HCT116 (cell line): Measurements from ENCODE around the gene IL32. TPM values are rescaled to one million over a fixed set of nuclear protein-coding genes. Genes with fewer than 3 reads are reported as not detected.

Experiments used
- ATAC-seq: fragments of 200-7000 bp; cut with Tn5 transposase; 2 replicates; pipeline ENCODE4 v1.9.1; 2020; ENCODE audit warnings: mild to moderate bottlenecking, moderate library complexity
- BruUV-seq: library from RNA; stranded (reverse); fragments of 400-500 nt; replicated peaks from 2 replicates; lab custom pipeline; 2021; lab: Mats Ljungman, UMichigan
- CTCF ChIA-PET: fragments of 300-600 bp; sonication (Branson Sonifier 250); formaldehyde crosslinking; loops from one replicate; lab custom pipeline; 2021; ENCODE audit warnings: antibody characterized with exemption; lab: Charles Lee
- POLR2A ChIA-PET: fragments of 300-600, 350-600 bp; sonication (Branson Sonifier 250); formaldehyde crosslinking; loops from one replicate; lab custom pipeline; 2021; ENCODE audit warnings: antibody characterized with exemption; lab: Charles Lee
- RAD21 ChIA-PET, 2 experiments: fragments of 300-600 bp; sonication (Branson Sonifier 250); formaldehyde crosslinking; loops; one replicate each; lab custom pipeline; 2023; ENCODE audit warnings: low total read pairs in 2 of 2; ENCODE audit not compliant: uncharacterized antibody in 2 of 2, unreplicated experiment in 2 of 2, low non-redundant PET in 1 of 2; lab: Charles Lee
- DNase-seq: peaks from one replicate; pipeline ENCODE4 v3.0.0-alpha.2; 2010; ENCODE audit warnings: low read depth, low spot score
- H2AFZ ChIP-seq: fragments of 200-600 bp; shearing (Covaris generic), sonication (generic); 2 replicates; pipeline ENCODE4 v1.6.1; 2017; ENCODE audit warnings: low read depth, mixed run types, mixed read lengths, antibody characterized with exemption, low read length; ENCODE audit not compliant: poor library complexity, severe bottlenecking
- H3K27ac ChIP-seq: 2 replicates; pipeline ENCODE4 v1.5.1; 2012; ENCODE audit warnings: low read depth, low read length
- H3K27me3 ChIP-seq: fragments of 200-600 bp; sonication (generic); 2 replicates; pipeline ENCODE4 v1.6.1; 2016; ENCODE audit warnings: mixed run types, low read length, mixed read lengths; ENCODE audit not compliant: insufficient read depth
- H3K36me3 ChIP-seq, 2 experiments: fragments of 200-500 bp in 1 of 2; fragments of 200-600 bp in 1 of 2; sonication (Bioruptor generic) in 1 of 2; sonication (generic) in 1 of 2; 2 replicates each; pipeline versions ENCODE4 v1.5.1 to v1.6.1; 2014 to 2016; ENCODE audit warnings: low read length in 2 of 2, inconsistent platforms in 1 of 2, mixed read lengths in 1 of 2, mixed run types in 1 of 2; ENCODE audit not compliant: insufficient read depth in 2 of 2, control insufficient read depth in 1 of 2
- H3K4me1 ChIP-seq, 2 experiments: fragments of 200-600 bp in 1 of 2; sonication (generic) in 1 of 2; 2 replicates each; pipeline versions ENCODE4 v1.5.1 to v1.6.1; 2012 to 2017; ENCODE audit warnings: low read length in 2 of 2, inconsistent platforms in 1 of 2, mild to moderate bottlenecking in 1 of 2, mixed read lengths in 1 of 2, mixed run types in 1 of 2, moderate library complexity in 1 of 2; ENCODE audit not compliant: insufficient read depth in 2 of 2, control insufficient read depth in 1 of 2
- H3K4me2 ChIP-seq: fragments of 200-600 bp; sonication (generic); 2 replicates; pipeline ENCODE4 v1.6.1; 2017; ENCODE audit warnings: mixed run types, low read length, mixed read lengths
- H3K4me3 ChIP-seq, 2 experiments: fragments of 200-600 bp in 1 of 2; sonication (generic) in 1 of 2; replicated peaks in 1 of 2; 2 replicates each; pipeline ENCODE4 v1.5.1; 2011 to 2016; ENCODE audit warnings: low read length in 2 of 2, control low read depth in 1 of 2, low read depth in 1 of 2, mild to moderate bottlenecking in 1 of 2, mixed read lengths in 1 of 2, mixed run types in 1 of 2
- H3K79me2 ChIP-seq: fragments of 200-600 bp; sonication (generic); 2 replicates; pipeline ENCODE4 v1.6.1; 2017; ENCODE audit warnings: mild to moderate bottlenecking, mixed run types, low read length, moderate library complexity, mixed read lengths; ENCODE audit not compliant: insufficient read depth
- H3K9ac ChIP-seq: fragments of 200-600 bp; sonication (generic); 2 replicates; pipeline ENCODE4 v1.6.1; 2016; ENCODE audit warnings: low read length, mixed read lengths
- H3K9me2 ChIP-seq: fragments of 200-600 bp; sonication (generic), shearing (Covaris generic); 2 replicates; pipeline ENCODE4 v1.6.1; 2017; ENCODE audit warnings: mixed run types, mild to moderate bottlenecking, moderate library complexity; ENCODE audit not compliant: insufficient read depth
- H3K9me3 ChIP-seq, 2 experiments: fragments of 200-500 bp in 1 of 2; fragments of 200-600 bp in 1 of 2; sonication (Bioruptor generic) in 1 of 2; sonication (generic) in 1 of 2; 2 replicates each; pipeline ENCODE4 v1.6.1; 2014 to 2017; ENCODE audit warnings: low read length in 2 of 2, mixed read lengths in 2 of 2, inconsistent platforms in 1 of 2, low read depth in 1 of 2, mild to moderate bottlenecking in 1 of 2, mixed run types in 1 of 2, moderate library complexity in 1 of 2; ENCODE audit not compliant: control insufficient read depth in 1 of 2, insufficient read depth in 1 of 2
- H4K20me1 ChIP-seq: fragments of 200-600 bp; sonication (generic), shearing (Covaris generic); 2 replicates; pipeline ENCODE4 v1.6.1; 2017; ENCODE audit warnings: mixed run types, mild to moderate bottlenecking, moderate library complexity; ENCODE audit not compliant: insufficient read depth
- CBX3 ChIP-seq: IDR thresholded peaks from 2 replicates; pipeline ENCODE4 v1.6.1; 2012; ENCODE audit warnings: low read depth
- CEBPB ChIP-seq: IDR thresholded peaks from 2 replicates; pipeline ENCODE4 v1.6.1; 2012; ENCODE audit warnings: low read depth
- ELF1 ChIP-seq: IDR thresholded peaks from 2 replicates; pipeline ENCODE4 v1.6.1; 2012; ENCODE audit warnings: low read depth, borderline replicate concordance
- RAD21 ChIP-seq: IDR thresholded peaks from 2 replicates; pipeline ENCODE4 v1.6.1; 2012; ENCODE audit warnings: low read depth, mild to moderate bottlenecking
- ZNF274 ChIP-seq: fragments of 200-500 bp; sonication (Bioruptor generic); IDR thresholded peaks from 2 replicates; pipeline ENCODE4 v1.6.1; 2014; ENCODE audit warnings: mild to moderate bottlenecking, low read depth, low read length, inconsistent platforms
- intact Hi-C: fragments of 100-400 bp; cut with micrococcal nuclease; formaldehyde crosslinking; loops from 2 replicates; pipeline ENCODE4 v1.10.0; 2022
- total RNA-seq: library from RNA; stranded (reverse); gene quantifications from one replicate; pipeline ENCODE4 v1.2.1, GENCODE V29; 2021; ENCODE audit not compliant: unreplicated experiment
- TF ChIP-seq, protein P1 (sequence below), 3 experiments: fragments of 200-600 bp in 1 of 3; sonication (generic) in 1 of 3; IDR thresholded peaks in 2 of 3; conservative IDR thresholded peaks in 1 of 3; 2 replicates each; pipeline ENCODE4 v1.5.1; 2012 to 2017; ENCODE audit warnings: low read depth in 2 of 3, low read length in 2 of 3, antibody characterized with exemption in 1 of 3, borderline replicate concordance in 1 of 3, control low read depth in 1 of 3, mild to moderate bottlenecking in 1 of 3, mixed read lengths in 1 of 3, mixed run types in 1 of 3, moderate library complexity in 1 of 3; ENCODE audit not compliant: insufficient read depth in 1 of 3
- TF ChIP-seq, protein P2 (sequence below): IDR thresholded peaks from 2 replicates; pipeline ENCODE4 v1.6.1; 2012; ENCODE audit warnings: low read depth
- TF ChIP-seq, protein P3 (sequence below): IDR thresholded peaks from 2 replicates; pipeline ENCODE4 v1.6.1; 2011; ENCODE audit warnings: mild to moderate bottlenecking, low read length, moderate library complexity; ENCODE audit not compliant: insufficient replicate concordance; ENCODE audit errors: extremely low read depth

Gene IL32
- total RNA-seq, 1 experiment from 2014 or later, result 13.7 TPM

DNA sequence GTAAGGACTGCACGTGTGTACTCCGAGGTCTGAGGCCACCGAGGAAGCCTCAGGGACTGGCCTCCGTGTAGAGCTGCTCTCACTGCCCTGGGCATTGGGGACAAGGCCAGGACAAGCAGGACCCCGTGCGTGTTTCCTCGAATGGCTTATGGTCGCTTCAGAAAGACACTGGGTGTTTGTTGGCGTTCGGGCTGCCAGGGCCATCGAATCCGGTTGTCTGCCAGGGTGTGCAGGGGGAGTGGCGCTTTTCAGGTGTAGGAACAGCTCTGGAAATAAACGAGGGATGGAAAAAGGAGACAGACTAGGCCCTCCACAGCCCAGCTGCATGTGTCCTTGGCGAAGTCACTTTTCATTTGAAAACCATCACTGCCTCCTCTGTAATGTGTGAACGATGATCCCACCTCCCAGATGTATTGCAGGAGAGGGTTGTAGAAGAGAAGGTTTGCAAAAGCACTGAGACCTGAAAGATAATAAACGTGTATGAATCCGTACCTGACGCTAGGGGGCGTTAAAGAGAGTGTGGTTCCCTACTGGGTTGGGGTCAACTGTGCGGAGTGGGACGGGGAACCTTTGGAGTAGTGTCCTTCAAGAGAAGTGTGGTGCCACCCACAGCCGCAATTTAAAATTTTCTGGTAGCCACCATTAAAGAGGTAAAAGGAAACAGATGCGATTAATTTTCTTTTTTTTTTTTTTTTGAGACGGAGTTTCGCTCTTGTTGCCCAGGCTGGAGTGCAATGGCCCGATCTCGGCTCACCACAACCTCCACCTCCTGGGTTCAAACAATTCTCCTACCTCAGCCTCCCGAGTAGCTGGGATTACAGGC, 35.8 kb downstream of the IL32 start:
- TSS peak; percentile 98 for BruUV-seq
- Histone ChIP-seq H3K9ac (0 out of 2 replicates have a peak overlapping the region, but pooled peaks have one; percentile 26), H2AFZ (no peak overlapping the region), H3K9me2 (no peaks in the 10 kb centered on the region), H3K4me3 (peak overlapping the region in 1 of 2 experiments; percentile 29; a peak in 2 of 4 replicates), H4K20me1 (no peaks in the 10 kb centered on the region), H3K4me1 (peaks cover 19 to 28% of the 10 kb centered on the region in 2 experiments), H3K36me3 (no peaks in the 10 kb centered on the region), H3K9me3 (no peaks in the 10 kb centered on the region), H3K4me2 (peak overlapping the region; percentile 67), H3K79me2 (no peaks in the 10 kb centered on the region), H3K27me3 (no peaks in the 10 kb centered on the region), H3K27ac (peak overlapping the region; percentile 34)
- POLR2A ChIA-PET, result no interaction called here
- no peak for DNase-seq
- RAD21 ChIA-PET, result no interaction called here
- TF ChIP-seq CBX3, result no peak
- TF ChIP-seq, protein P1, sequence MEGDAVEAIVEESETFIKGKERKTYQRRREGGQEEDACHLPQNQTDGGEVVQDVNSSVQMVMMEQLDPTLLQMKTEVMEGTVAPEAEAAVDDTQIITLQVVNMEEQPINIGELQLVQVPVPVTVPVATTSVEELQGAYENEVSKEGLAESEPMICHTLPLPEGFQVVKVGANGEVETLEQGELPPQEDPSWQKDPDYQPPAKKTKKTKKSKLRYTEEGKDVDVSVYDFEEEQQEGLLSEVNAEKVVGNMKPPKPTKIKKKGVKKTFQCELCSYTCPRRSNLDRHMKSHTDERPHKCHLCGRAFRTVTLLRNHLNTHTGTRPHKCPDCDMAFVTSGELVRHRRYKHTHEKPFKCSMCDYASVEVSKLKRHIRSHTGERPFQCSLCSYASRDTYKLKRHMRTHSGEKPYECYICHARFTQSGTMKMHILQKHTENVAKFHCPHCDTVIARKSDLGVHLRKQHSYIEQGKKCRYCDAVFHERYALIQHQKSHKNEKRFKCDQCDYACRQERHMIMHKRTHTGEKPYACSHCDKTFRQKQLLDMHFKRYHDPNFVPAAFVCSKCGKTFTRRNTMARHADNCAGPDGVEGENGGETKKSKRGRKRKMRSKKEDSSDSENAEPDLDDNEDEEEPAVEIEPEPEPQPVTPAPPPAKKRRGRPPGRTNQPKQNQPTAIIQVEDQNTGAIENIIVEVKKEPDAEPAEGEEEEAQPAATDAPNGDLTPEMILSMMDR (IDR thresholded peaks at IDR 0.05 in 2 of 3, conservative IDR thresholded peaks at IDR 0.05 in 1 of 3; ENCODE audit: borderline replicate concordance in 1 of 3, insufficient read depth in 1 of 3, low read depth in 2 of 3, low read length in 2 of 3), result peak; percentile 49 to 79 (median 71); a peak in 5 of 6 replicates
- peak; percentile 32 for ATAC-seq
- intact Hi-C loops, result no loop called here
- CTCF ChIA-PET, result interaction anchor here (0.6 kb wide), 1 partner anchor 84 kb away, joined by 3 read pairs; no protein-coding TSS in a partner anchor

DNA sequence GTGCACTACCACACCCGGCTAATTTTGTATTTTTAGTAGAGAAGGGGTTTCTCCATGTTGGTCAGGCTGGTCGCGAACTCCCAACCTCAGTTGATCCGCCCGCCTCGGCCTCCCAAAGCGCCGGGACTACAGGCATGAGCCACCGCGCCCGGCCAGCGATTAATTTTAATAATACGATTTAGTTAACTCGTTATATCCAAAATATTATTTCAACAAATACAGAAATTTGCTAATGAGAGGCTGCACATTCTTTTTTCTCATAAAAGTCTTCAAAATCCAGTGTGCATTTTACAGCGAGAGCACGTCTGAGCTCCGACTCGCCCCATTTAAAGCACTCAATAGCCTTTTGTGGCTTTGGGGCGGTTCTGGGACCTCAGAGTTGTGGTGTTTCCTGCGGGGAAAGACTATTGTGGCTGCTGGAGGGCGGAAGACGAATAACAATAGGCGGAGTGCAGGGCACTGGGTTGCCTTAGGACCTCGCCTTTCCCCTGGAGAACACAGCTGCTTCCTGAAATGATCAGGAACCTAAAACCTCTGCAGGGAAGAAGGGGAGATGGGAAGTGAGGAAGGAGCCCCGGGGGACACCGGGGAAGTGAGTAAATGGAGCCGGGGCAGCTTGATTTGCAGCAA, 36.5 kb downstream of the IL32 start:
- DNase-seq (no peak), ATAC-seq (no peak)
- no peak overlapping the region for H3K27ac ChIP-seq
- ChIA-PET POLR2A (no interaction called here), RAD21 (no interaction called here), CTCF (interaction anchor here (0.6 to 1.0 kb wide), 2 partner anchors 23 to 84 kb away, joined by 3 to 5 read pairs; no protein-coding TSS in a partner anchor)
- no peaks in the 10 kb centered on the region for H4K20me1 ChIP-seq
- H3K9me2 ChIP-seq, result no peaks in the 10 kb centered on the region
- H3K79me2 ChIP-seq, result no peaks in the 10 kb centered on the region
- no peak overlapping the region for H3K4me3 ChIP-seq
- no peaks in the 10 kb centered on the region for H3K27me3 ChIP-seq
- H2AFZ ChIP-seq, result no peak overlapping the region
- H3K9me3 ChIP-seq, result no peaks in the 10 kb centered on the region
- H3K4me1 ChIP-seq, result peaks cover 19 to 32% of the 10 kb centered on the region in 2 experiments
- H3K4me2 ChIP-seq, result no peak overlapping the region
- intact Hi-C loops, result no loop called here
- no peaks in the 10 kb centered on the region for H3K36me3 ChIP-seq
- H3K9ac ChIP-seq, result no peak overlapping the region
- no TSS peak for BruUV-seq
- no peak for TF ChIP-seq CEBPB
- TF ChIP-seq ELF1, result no peak
- TF ChIP-seq RAD21, result no peak
- TF ChIP-seq, protein P2, sequence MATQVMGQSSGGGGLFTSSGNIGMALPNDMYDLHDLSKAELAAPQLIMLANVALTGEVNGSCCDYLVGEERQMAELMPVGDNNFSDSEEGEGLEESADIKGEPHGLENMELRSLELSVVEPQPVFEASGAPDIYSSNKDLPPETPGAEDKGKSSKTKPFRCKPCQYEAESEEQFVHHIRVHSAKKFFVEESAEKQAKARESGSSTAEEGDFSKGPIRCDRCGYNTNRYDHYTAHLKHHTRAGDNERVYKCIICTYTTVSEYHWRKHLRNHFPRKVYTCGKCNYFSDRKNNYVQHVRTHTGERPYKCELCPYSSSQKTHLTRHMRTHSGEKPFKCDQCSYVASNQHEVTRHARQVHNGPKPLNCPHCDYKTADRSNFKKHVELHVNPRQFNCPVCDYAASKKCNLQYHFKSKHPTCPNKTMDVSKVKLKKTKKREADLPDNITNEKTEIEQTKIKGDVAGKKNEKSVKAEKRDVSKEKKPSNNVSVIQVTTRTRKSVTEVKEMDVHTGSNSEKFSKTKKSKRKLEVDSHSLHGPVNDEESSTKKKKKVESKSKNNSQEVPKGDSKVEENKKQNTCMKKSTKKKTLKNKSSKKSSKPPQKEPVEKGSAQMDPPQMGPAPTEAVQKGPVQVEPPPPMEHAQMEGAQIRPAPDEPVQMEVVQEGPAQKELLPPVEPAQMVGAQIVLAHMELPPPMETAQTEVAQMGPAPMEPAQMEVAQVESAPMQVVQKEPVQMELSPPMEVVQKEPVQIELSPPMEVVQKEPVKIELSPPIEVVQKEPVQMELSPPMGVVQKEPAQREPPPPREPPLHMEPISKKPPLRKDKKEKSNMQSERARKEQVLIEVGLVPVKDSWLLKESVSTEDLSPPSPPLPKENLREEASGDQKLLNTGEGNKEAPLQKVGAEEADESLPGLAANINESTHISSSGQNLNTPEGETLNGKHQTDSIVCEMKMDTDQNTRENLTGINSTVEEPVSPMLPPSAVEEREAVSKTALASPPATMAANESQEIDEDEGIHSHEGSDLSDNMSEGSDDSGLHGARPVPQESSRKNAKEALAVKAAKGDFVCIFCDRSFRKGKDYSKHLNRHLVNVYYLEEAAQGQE, result no peak
- TF ChIP-seq ZNF274, result no peak
- TF ChIP-seq, protein P3, sequence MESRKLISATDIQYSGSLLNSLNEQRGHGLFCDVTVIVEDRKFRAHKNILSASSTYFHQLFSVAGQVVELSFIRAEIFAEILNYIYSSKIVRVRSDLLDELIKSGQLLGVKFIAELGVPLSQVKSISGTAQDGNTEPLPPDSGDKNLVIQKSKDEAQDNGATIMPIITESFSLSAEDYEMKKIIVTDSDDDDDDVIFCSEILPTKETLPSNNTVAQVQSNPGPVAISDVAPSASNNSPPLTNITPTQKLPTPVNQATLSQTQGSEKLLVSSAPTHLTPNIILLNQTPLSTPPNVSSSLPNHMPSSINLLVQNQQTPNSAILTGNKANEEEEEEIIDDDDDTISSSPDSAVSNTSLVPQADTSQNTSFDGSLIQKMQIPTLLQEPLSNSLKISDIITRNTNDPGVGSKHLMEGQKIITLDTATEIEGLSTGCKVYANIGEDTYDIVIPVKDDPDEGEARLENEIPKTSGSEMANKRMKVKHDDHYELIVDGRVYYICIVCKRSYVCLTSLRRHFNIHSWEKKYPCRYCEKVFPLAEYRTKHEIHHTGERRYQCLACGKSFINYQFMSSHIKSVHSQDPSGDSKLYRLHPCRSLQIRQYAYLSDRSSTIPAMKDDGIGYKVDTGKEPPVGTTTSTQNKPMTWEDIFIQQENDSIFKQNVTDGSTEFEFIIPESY, result no peak
